Activated CD4-positive, alpha-beta T cell treated with anti-CD3 and anti-CD28 coated beads, Interleukin-2, Interleukin-6, amounts not matched to agents 100 ng/mL and 50 ng/mL, durations not matched to agents 16 hours and 8 hours (primary cell): Measurements from ENCODE around the gene PPP1CA.
"Not testable (repeated sequence)": the region's sequence is repeated elsewhere in the genome, so short reads cannot be mapped to it uniquely, and the experiment has no call there.

ENCODE experiments used
- DNase-seq: peaks from one replicate; pipeline ENCODE4 v3.0.0-alpha.2; 2020

PPP1CA gene

DNA sequence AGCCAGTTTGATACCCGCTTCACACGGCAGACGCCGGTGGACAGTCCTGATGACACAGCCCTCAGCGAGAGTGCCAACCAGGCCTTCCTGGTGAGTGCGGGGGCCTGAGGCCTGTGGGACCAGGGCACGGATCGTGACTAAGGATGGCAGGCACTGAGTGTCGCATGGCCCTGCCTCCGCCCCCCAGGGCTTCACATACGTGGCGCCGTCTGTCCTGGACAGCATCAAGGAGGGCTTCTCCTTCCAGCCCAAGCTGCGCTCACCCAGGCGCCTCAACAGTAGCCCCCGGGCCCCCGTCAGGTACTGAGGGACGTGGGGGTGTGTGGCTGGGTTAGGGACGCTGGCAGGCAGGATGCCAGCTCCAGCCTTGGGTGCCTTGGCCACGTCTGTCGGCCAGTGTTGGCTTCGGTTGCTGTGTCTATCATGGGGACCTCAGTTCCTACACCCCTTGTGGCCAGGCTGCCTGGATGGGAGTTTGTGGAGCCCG, 32.8 kb upstream of the PPP1CA start:
- DNase-seq, result peak; percentile 55

DNA sequence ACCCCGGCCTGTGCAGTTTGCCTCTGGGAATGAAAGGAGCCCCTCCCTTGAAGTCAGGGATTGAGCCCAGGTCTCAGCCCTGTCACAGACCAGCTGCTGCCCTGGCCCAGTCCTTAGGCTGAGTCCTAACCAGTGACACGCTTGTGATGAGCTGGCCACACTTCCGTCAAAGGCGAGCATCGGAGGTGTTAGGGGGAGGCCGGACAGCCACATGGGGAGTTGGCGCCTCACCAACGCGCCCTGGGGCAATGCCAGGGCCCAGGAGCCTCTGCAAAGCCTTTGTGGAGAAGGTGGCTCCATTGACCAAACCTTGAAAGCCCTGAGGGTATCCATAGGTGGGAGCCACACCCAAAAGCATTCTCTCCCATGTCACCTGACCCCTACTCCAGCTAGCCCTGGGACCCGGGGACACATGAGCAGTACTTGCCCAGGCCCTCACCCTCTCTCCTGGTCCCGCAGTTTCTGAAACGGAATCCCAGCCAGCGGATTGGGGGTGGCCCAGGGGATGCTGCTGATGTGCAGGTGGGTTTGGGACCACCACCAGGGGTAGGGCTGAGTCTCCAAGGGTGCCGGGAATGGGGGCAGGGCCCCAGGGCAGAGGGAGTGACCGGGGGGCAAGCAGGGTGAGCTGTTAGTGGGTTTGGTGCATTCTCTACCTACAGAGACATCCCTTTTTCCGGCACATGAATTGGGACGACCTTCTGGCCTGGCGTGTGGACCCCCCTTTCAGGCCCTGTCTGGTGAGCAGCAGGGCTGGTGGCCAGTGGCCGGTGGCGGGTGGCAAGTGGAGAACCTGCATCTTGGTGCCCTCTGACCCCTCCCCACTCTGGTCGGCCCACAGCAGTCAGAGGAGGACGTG, 32.1 kb upstream of the PPP1CA start:
- peak; percentile 38 for DNase-seq

DNA sequence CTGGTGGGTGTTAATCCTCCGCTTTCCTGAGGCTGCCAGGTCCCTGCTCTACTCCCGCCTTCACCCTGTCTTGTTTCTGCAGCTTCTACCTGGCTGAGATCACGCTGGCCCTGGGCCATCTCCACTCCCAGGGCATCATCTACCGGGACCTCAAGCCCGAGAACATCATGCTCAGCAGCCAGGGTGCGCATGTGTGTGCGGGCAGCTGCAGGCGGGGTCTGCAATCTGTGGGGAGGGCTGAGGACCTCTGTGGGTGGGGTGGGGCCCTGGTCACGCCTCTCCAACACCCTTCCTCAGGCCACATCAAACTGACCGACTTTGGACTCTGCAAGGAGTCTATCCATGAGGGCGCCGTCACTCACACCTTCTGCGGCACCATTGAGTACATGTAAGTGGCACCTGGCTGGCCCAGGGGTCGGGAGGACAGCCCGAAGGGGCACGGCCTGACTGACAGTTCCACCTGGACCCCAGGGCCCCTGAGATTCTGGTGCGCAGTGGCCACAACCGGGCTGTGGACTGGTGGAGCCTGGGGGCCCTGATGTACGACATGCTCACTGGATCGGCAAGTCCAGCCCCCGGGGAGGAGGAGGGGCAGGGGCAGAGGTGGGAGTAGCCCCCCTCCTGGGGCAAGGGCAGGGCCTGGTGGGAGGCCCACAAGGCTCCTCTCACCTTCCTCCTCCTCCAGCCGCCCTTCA, 31.1 kb upstream of the PPP1CA start:
- DNase-seq, result no peak

DNA sequence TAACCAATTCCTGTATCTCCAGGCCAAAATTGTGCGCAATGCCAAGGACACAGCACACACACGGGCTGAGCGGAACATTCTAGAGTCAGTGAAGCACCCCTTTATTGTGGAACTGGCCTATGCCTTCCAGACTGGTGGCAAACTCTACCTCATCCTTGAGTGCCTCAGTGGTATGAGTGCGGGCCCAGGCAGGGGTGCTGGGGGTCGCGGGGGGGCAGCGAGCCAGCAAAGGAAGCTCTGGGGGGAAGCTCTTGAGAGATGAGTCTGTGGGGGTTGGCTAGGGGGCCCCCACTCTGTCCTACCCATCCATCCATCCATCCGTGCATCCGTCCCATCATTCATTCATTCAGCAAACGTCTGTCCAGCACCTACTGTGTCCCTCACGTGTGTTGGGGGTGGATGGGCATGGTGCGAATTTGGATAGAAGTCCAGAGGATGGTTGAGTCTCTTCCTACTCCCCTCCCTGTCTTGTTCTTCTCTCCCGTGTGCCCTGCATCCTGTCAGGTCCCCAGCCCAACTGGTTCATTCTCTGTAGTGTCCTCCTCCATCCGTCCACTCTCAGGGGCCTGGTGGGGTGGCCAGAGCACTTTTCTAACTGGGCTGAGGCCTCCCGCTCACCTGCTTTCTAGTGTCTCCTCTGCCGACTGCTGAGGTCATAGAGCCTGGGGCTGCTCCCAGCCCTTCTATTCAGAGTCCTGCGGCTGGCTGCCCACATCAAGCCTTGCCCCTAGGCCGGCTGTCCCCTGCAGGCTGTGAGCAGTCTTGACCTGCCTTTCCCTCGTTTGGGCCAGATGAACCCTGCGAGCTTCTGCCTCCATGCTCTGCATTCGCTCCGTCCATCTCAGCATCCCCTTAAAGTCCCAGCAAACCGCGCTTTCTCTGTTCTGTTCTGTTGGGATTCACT, 29.9 kb upstream of the PPP1CA start:
- DNase-seq, result no peak

DNA sequence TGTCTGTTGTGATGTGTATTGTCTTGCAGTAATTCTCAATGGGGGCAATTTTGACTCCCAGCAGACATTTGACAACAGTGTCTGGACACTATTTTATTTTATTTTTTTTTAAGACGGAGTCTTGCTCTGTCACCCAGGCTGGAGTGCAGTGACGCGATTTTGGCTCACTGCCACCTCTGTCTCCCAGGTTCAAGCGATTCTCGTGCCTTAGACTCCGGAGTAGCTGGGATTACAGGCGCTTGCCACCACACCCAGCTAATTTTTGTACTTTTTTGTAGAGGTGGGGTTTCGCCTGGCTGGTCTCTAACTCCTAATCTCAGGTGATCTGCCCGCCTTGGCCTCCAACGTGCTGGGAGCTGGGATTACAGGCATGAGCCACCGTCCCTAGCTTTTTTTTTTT, 28.1 kb upstream of the PPP1CA start:
- no peak for DNase-seq

DNA sequence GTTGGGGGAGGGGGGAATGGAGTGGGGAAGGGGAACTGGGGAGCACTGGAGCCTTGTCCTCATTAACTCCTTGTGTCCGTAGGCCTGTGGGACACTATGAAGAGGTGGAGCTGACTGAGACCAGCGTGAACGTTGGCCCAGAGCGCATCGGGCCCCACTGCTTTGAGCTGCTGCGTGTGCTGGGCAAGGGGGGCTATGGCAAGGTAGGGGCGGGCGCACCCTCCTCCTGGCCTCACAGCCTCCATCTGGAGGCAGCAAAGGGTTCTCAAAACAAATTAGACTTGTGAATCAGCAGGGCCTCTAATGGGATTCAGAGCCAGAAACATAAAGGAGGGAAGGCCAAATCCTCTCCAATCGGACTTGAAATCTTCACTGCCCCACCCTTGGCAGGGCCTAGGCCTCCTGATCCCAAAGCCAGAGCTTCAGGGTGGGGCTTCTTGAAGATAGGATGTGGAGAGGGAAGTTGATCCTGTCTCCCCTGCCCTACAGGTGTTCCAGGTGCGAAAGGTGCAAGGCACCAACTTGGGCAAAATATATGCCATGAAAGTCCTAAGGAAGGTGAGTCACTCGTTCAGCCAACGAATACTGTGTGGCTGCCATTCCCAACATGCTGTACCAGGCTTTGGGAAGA, 27.5 kb upstream of the PPP1CA start:
- no peak for DNase-seq

DNA sequence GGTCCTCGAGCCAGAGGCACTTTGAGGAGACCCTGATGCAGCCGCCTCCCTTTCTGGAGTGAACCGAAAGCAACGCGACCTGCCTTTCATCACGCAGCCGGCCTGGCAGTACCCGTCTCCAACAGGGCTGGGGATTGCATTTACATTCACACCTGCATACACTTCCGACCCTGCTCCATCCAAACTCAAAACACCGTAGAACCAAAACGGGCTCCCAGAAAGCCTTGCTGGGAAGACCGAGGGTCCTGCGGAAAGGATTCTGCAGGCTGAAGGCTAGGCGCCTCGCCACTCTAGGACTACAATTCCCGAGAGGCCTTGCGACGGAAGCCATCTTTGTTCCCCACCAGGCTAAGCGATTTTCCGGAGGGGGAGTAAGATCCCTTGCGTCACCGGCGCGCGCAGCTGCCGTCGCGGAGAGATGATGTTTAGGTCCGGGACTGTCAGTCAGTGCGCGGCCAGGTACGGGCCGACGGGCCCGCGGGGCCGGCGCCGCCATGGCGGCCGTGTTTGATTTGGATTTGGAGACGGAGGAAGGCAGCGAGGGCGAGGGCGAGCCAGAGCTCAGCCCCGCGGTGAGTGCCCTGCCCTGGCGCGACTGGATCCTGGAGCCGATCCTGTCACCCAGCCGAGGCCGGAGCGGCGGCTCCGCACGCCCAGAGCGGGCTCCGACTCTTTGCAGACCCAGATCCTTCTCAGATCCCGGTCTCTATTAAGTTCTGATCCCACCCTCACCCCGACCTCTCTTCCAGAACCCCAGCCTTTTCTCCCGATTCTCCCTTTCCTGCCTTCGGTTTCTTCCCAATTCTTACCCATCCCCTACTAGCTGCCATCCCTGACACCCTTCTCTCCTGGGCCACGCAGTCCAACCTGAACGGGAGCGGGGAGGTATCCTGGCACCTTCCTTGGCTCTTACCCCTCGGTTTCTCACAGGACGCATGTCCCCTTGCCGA, 26.7 kb upstream of the PPP1CA start, which contains the start of gene RPS6KB2:
Gene RPS6KB2 (plus strand): TSS at position 443 of the 950 bp plus-strand sequence. CDS start 52 bp downstream, at position 495.
- DNase-seq, result peak; percentile 99

DNA sequence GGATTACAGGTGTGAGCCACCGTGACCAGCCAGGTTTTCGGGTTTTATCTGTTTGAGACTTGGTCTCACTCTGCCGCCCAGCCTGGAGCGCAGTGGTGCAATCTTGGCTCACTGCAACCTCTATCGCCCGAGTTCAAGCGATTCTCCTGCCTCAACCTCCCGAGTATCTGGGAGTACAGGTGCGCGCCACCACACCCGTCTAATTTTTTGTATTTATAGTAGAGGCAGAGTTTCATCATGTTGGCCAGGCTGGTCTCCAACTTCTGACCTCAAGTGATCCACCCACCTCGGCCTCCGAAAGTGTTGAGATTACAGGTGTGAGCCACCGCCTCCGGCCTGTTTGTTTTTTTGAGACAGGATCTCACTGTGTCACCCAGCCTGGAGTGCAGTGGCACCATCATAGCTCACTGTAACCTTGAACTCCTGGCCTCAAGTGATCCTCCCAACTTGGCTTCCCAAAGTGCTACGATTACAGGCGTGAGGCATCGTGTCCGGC, 25.8 kb upstream of the PPP1CA start:
- DNase-seq, result not testable (repeated sequence)

DNA sequence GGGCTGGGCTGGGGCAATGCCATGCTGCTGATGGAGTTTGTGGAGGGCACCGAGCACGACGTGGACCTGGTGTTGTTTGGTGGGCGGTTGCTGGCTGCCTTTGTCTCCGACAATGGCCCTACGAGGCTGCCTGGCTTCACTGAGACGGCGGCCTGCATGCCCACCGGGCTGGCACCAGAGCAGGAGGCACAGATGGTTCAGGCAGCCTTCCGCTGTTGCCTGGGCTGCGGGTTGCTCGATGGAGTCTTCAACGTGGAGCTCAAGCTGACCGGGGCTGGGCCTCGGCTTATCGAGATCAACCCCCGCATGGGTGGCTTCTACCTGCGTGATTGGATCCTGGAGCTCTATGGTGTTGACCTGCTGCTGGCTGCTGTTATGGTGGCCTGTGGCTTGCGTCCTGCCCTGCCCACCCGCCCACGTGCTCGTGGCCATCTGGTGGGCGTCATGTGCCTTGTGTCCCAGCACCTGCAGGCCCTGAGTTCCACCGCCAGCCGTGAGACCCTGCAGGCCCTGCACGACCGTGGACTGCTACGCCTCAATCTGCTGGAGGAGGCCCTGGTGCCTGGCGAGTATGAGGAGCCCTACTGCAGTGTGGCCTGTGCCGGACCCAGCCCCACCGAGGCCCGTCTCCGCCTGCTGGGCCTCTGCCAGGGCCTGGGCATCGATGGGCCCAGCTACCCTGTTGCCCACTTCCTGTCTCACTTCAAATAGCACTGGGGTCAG, 22.4 kb upstream of the PPP1CA start:
- DNase-seq, result no peak

DNA sequence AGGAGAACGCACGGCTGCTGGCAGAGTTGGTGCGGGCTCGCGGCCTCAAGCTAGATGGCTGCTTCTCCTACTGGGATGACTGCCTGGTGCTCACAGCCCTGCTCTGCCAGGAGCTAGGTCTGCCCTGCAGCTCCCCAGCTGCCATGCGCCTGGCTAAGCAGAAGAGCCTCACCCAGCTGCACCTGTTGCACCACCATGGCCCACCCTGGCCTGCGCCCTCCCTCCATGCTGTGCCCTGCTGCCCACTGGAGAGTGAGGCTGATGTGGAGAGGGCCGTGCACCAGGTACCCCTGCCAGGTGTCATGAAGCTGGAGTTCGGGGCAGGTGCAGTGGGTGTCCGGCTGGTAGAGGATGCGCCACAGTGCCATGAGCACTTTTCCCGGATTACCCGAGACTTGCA, 21.8 kb upstream of the PPP1CA start:
- no peak for DNase-seq

DNA sequence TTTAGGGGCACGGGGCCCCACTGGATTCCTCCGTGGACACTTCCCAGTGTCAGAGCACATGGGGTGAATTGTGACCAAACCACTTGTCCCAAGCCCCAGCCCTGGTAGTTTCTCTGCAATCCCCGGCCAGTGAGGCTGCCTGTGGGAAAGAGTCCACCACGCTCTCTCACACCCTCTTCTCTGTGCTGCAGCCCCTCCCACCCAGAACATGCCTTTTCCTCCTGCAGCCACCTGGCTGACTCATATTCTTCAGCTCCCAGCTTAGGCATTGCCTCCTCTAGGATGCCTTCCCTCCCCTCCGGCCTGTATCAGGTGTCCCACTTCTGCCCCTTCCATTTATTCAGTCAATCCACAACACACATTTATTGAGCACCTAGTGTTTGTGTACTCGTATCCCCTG, 21.2 kb upstream of the PPP1CA start:
- DNase-seq, result no peak

DNA sequence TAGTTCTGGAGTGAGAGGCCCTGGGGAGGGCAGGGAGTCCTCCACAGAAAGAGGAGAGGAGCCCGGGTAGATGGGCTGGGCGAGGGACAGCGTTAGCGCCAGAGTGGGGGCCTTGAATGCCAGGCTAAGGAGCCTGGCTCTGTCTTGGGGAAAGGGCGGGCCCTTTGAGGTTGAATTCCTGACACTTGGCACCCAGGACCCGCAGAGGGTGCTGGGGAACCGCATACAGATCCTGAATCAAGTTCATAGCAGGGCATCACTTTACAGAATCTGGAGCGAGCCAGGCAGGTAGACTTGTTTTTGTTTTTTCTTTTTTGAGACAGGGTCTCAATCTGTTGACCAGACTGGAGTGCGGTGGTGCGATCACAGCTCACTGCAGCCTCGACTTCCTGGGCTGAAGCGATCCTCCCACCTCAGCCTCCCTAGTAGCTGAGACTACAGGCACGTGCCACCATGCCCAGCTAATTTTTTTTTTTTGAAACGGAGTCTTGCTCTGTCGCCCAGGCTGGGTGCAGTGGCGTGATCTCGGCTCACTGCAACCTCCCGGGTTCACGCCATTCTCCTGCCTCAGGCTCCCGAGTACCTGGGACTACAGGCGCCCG, 19.9 kb upstream of the PPP1CA start:
- no peak for DNase-seq

DNA sequence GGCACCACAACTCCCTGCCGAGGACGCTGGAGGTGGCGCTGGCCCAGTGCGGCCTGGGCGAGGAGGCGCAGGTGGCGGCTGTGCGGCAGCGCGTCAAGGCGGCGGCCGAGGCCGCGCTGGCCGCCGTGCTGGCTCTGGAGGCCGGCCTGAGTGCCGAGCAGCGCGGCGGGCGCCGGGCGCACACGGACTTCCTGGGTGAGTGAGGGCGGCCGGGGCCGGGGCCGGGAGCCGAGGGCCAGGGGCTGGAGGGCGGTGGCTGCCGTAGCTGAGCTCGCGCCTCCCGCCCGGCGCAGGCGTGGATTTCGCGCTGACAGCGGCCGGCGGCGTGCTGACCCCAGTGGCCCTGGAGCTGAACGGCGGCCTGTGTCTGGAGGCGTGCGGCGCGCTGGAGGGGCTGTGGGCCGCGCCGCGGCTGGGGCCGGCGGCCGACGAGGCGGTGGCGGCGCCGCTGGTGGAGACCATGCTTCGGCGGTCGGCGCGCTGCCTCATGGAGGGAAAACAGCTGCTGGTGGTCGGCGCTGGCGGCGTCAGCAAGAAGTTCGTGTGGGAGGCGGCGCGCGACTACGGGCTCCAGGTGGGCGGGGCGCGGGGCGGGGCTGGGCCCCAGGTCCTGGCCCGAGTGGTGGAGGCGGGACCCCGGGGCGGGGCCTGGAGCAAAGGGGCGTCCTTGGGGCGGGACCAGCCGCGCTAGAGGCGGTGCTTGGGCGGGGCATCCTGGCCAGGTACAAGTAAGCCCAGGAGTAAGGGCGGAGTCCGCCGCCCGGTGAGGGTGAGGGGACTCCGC, 19.2 kb upstream of the PPP1CA start:
- DNase-seq, result peak; percentile 99

DNA sequence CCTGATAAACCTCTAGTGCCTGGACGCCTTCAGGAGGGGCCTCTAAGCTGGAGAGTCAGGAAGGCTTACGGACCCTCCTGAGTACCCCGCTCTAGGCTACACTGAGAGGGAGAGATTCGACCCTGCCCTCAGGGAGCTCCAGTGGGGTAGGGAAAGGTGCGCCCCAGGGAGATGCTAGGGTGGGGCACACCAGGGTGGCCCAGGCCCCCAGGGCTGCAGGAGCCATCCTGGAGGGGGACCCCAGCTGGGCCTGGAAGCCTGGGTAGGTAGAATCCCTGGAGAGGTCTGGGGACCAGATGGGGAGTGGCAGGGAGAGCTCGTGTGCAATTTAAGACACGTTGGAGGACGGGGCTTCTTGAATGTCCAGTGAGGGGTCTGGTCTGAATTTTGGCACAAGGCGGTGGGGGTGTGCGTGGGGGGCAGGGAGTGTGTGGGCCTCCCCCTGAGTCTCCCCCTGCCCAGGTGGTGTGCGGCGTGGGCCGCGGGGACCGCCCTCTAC, 18.5 kb upstream of the PPP1CA start:
- DNase-seq, result no peak

DNA sequence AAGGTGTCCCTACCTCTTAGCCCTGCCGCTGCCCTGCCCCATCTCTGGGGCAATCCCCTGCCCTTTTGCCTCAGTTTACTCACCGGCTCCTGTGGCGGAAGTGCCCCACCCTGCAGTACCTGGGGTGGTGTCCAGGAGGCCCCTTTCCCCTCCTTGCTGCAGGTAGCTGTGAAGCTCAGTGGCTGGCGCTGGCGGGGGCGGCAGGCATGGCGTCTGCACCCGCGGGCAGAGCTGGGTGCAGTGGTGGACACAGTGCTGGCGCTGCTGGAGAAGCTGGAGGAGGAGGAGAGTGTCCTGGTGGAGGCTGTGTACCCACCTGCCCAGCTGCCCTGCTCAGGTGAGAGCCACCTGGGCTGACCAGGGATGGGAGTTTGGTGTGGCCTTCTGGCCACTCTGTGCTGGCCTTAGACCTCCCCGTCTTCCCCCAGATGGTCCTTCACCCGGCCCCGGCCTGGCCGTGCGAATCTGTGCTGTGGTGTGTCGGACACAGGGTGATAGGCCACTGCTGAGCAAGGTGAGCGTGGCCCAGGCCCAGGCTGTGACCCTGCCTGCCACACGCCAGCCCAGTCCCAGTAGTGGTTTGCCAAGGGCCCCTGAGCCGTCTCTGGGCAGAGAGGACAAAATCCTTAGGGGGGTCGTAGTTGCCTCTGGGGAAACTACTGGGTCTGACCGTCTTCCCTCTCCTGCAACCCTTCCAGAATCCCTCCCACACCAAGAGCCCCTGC, 17.8 kb upstream of the PPP1CA start:
- DNase-seq, result no peak

DNA sequence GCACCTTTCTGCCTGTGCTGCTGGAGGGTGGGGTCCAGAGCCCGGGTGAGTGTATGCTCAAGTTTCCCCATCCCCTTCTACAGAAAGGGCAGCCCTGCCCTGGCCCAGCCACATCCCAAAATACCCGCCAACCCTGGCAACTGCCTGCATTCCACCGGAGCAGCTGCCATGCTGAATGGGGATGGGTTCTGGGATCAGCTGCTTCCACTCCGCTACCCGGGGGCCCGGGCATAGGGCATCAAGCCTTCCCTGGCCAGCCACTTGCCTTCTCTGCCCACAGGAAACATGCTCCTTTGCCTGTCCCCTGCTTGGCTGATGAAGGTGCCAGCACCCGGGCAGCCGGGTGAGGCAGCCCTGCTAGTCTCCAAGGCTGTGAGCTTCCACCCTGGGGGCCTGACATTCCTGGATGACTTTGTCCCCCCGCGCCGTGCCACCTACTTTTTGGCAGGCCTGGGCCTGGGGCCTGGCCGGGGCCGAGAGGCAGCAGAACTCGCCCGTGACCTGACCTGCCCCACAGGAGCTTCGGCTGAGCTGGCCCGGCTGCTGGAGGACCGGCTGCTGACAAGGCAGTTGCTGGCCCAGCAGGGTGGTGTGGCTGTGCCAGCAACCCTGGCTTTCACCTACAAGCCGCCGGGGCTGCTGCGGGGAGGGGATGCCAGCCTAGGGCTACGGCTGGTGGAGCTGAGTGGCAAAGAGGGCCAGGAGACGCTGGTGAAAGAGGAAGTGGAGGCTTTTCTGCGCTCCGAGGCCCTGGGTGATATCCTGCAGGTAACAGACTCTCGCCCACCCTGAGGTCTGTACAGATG, 17.0 kb upstream of the PPP1CA start:
- no peak for DNase-seq

DNA sequence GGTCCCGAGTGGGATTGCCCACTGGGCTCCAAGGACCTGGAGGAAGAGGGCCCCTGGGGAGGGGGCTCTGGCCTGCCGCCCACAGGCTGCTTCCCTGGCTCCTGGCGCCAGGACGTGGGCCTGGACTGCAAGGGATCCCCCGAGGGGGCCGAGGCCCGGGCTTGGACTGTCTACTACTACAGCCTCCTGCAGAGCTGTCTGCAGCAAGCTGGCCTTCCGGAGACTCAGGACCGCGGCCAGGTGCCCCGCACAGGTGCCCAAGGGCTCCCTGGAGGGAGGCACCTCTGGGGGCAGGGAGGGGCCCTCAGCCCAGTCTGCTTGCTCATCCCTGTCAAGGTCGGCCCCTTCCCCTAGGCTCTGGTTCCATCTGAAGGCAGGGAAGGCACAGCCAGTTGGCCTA, 15.8 kb upstream of the PPP1CA start:
- no peak for DNase-seq
